H1 (cell line): ENCODE measurements around the gene PHACTR1. TPM values are rescaled to one million over a fixed set of nuclear protein-coding genes. Genes with fewer than 3 reads are reported as not detected.

Experiments used
- CTCF ChIA-PET: fragments of 300-600 bp; sonication (Branson Sonifier 250); formaldehyde crosslinking; loops from one replicate; lab custom pipeline; 2021; ENCODE audit not compliant: partially characterized antibody; lab: Charles Lee
- POLR2A ChIA-PET: fragments of 300-600 bp; sonication (Branson Sonifier 250); formaldehyde crosslinking; loops from one replicate; lab custom pipeline; 2021; ENCODE audit warnings: inconsistent platforms; ENCODE audit not compliant: partially characterized antibody; lab: Charles Lee
- DNase-seq, 2 experiments: peaks; one replicate each; pipeline versions ENCODE4 v3.0.0 to v3.0.0-alpha.2; 2010 to 2022; ENCODE audit warnings: low spot score in 2 of 2, low read depth in 1 of 2, mixed read lengths in 1 of 2
- FAIRE-seq: peaks from 2 replicates; lab custom pipeline; 2011; peaks lifted over from hg19 to GRCh38; lab: Jason Lieb, UNC
- H2AFZ ChIP-seq: 2 replicates; pipeline ENCODE4 v1.8.1; 2012; ENCODE audit warnings: low read length, inconsistent platforms
- H2AK5ac ChIP-seq: 2 replicates; pipeline ENCODE4 v1.6.1; 2013; ENCODE audit warnings: low read depth, low read length
- H2BK120ac ChIP-seq: replicated peaks from 2 replicates; pipeline ENCODE3; 2013; ENCODE audit warnings: low read depth, low read length, inconsistent platforms
- H2BK12ac ChIP-seq: 2 replicates; pipeline ENCODE4 v1.6.1; 2013; ENCODE audit warnings: low read depth, low read length
- H2BK15ac ChIP-seq: 2 replicates; pipeline ENCODE4 v1.6.1; 2013; ENCODE audit warnings: low read length
- H2BK20ac ChIP-seq: 2 replicates; pipeline ENCODE4 v1.6.1; 2013; ENCODE audit warnings: low read length
- H2BK5ac ChIP-seq: 2 replicates; pipeline ENCODE4 v1.6.1; 2013; ENCODE audit warnings: low read depth, low read length
- H3K14ac ChIP-seq: 2 replicates; pipeline ENCODE4 v1.6.1; 2013; ENCODE audit warnings: inconsistent platforms; ENCODE audit not compliant: insufficient read length
- H3K18ac ChIP-seq: 2 replicates; pipeline ENCODE4 v1.6.1; 2013; ENCODE audit warnings: low read length; ENCODE audit errors: extremely low read depth
- H3K23ac ChIP-seq: 2 replicates; pipeline ENCODE4 v1.6.1; 2013; ENCODE audit warnings: inconsistent platforms; ENCODE audit not compliant: insufficient read length
- H3K23me2 ChIP-seq: 2 replicates; pipeline ENCODE4 v1.6.1; 2013; ENCODE audit warnings: low read depth, low read length
- H3K27ac ChIP-seq: 2 replicates; pipeline ENCODE4 v1.6.1; 2011; ENCODE audit warnings: low read depth, low read length, inconsistent platforms
- H3K27me3 ChIP-seq, 4 experiments: replicated peaks in 1 of 4; 1 replicate in 1 of 4; 2 replicates in 3 of 4; pipeline versions ENCODE4 v1.6.1 to v1.8.1; 2011 to 2013; ENCODE audit warnings: low read length in 3 of 4, mild to moderate bottlenecking in 3 of 4, inconsistent platforms in 2 of 4, mixed read lengths in 2 of 4, moderate library complexity in 1 of 4; ENCODE audit not compliant: control insufficient read depth in 3 of 4, insufficient read depth in 3 of 4; ENCODE audit errors: extremely low read depth in 1 of 4
- H3K36me3 ChIP-seq, 4 experiments: 2 replicates each; pipeline versions ENCODE4 v1.6.1 to v1.8.1; 2011 to 2013; ENCODE audit warnings: mild to moderate bottlenecking in 4 of 4, low read length in 3 of 4, moderate library complexity in 2 of 4, control low read depth in 1 of 4, inconsistent platforms in 1 of 4; ENCODE audit not compliant: insufficient read depth in 4 of 4, control insufficient read depth in 2 of 4
- H3K4ac ChIP-seq: replicated peaks from 2 replicates; pipeline ENCODE3; 2013; ENCODE audit warnings: low read length, low read depth, mixed read lengths, inconsistent platforms; ENCODE audit not compliant: insufficient read length
- H3K4me1 ChIP-seq, 4 experiments: replicated peaks in 1 of 4; 1 replicate in 1 of 4; 2 replicates in 3 of 4; pipeline versions ENCODE4 v1.6.1 to v1.8.1; 2011 to 2013; ENCODE audit warnings: low read length in 3 of 4, inconsistent platforms in 2 of 4, mixed read lengths in 1 of 4; ENCODE audit not compliant: insufficient read depth in 4 of 4, control insufficient read depth in 3 of 4
- H3K4me2 ChIP-seq, 2 experiments: 2 replicates each; pipeline versions ENCODE4 v1.6.1 to v1.8.1; 2011 to 2013; ENCODE audit warnings: low read depth in 2 of 2, low read length in 2 of 2, control low read depth in 1 of 2, inconsistent platforms in 1 of 2, mild to moderate bottlenecking in 1 of 2; ENCODE audit not compliant: insufficient read depth in 1 of 2
- H3K4me3 ChIP-seq, 4 experiments: fragments of 200-600, 300-600 bp in 1 of 4; sonication (generic), shearing (Covaris generic), sonication (Bioruptor Twin) in 1 of 4; 2 replicates each; pipeline versions ENCODE4 v1.5.1 to v1.8.1; 2011 to 2016; ENCODE audit warnings: low read length in 4 of 4, low read depth in 3 of 4, control low read depth in 2 of 4, inconsistent platforms in 2 of 4, mild to moderate bottlenecking in 2 of 4, mixed read lengths in 1 of 4, moderate library complexity in 1 of 4; ENCODE audit not compliant: insufficient read depth in 2 of 4; ENCODE audit errors: extremely low read depth in 1 of 4
- H3K56ac ChIP-seq: replicated peaks from 2 replicates; pipeline ENCODE3; 2013; ENCODE audit warnings: low read depth, mild to moderate bottlenecking, mixed read lengths, low read length, inconsistent platforms; ENCODE audit not compliant: insufficient read length
- H3K79me1 ChIP-seq: 2 replicates; pipeline ENCODE4 v1.6.1; 2013; ENCODE audit warnings: low read depth, low read length, control low read depth
- H3K79me2 ChIP-seq, 2 experiments: 2 replicates each; pipeline versions ENCODE4 v1.6.1 to v1.8.1; 2012 to 2013; ENCODE audit warnings: low read length in 2 of 2, mild to moderate bottlenecking in 2 of 2, inconsistent platforms in 1 of 2; ENCODE audit not compliant: insufficient read depth in 2 of 2, control insufficient read depth in 1 of 2
- H3K9ac ChIP-seq, 4 experiments: replicated peaks in 1 of 4; 1 replicate in 1 of 4; 2 replicates in 3 of 4; pipeline versions ENCODE4 v1.6.1 to v1.8.1; 2011 to 2013; ENCODE audit warnings: low read depth in 3 of 4, low read length in 3 of 4, control low read depth in 2 of 4, mild to moderate bottlenecking in 2 of 4, moderate library complexity in 2 of 4, inconsistent platforms in 1 of 4; ENCODE audit errors: extremely low read depth in 1 of 4
- H3K9me3 ChIP-seq, 2 experiments: 2 replicates each; pipeline versions ENCODE4 v1.6.1 to v1.8.1; 2012 to 2013; ENCODE audit warnings: mild to moderate bottlenecking in 2 of 2, moderate library complexity in 2 of 2, control low read depth in 1 of 2, inconsistent platforms in 1 of 2, low read depth in 1 of 2, low read length in 1 of 2, mixed read lengths in 1 of 2; ENCODE audit not compliant: insufficient read depth in 2 of 2
- H4K20me1 ChIP-seq, 2 experiments: replicated peaks in 1 of 2; 2 replicates each; pipeline versions ENCODE3 to v1.8.1; 2011 to 2013; ENCODE audit warnings: inconsistent platforms in 2 of 2, low read length in 2 of 2, mild to moderate bottlenecking in 1 of 2; ENCODE audit not compliant: insufficient read depth in 2 of 2, control insufficient read depth in 1 of 2
- H4K5ac ChIP-seq: 2 replicates; pipeline ENCODE4 v1.6.1; 2013; ENCODE audit warnings: low read length, low read depth, mixed read lengths, inconsistent platforms; ENCODE audit not compliant: insufficient read length
- H4K8ac ChIP-seq: 2 replicates; pipeline ENCODE4 v1.8.0; 2013; ENCODE audit warnings: mild to moderate bottlenecking, moderate library complexity, low read length, inconsistent platforms; ENCODE audit not compliant: insufficient read depth; ENCODE audit errors: extremely low read depth
- H4K91ac ChIP-seq: replicated peaks from 2 replicates; pipeline ENCODE3; 2013; ENCODE audit warnings: low read length, mixed read lengths, inconsistent platforms; ENCODE audit not compliant: insufficient read length
- NANOG ChIP-seq: IDR thresholded peaks from 2 replicates; pipeline ENCODE4 v1.6.1; 2011; ENCODE audit warnings: low read length, low read depth, mild to moderate bottlenecking, inconsistent platforms; ENCODE audit not compliant: insufficient read depth, poor library complexity, severe bottlenecking
- PHF8 ChIP-seq: fragments of 200-600 bp; sonication (generic); conservative IDR thresholded peaks from 2 replicates; pipeline ENCODE4 v1.7.1; 2012; ENCODE audit warnings: low read depth, mild to moderate bottlenecking, inconsistent platforms, low read length, moderate library complexity
- SIN3A ChIP-seq, 2 experiments: IDR thresholded peaks in 1 of 2; conservative IDR thresholded peaks in 1 of 2; 2 replicates each; pipeline ENCODE4 v1.6.1; 2011 to 2012; ENCODE audit warnings: low read length in 2 of 2, improper control_type of control experiment in 1 of 2, low read depth in 1 of 2, mild to moderate bottlenecking in 1 of 2
- WGBS, 2 experiments: shearing (Covaris generic) in 1 of 2; methylation state at CpG; one replicate each; pipeline versions ENCODE4 v1.1.6 to v1.1.7; 2013 to 2015; ENCODE audit warnings: low lambda C conversion rate in 2 of 2, mixed read lengths in 2 of 2, inconsistent platforms in 1 of 2, low coverage in 1 of 2, missing lambda C conversion rate in 1 of 2; ENCODE audit not compliant: insufficient replicate concordance in 2 of 2, insufficient coverage in 1 of 2, insufficient read length in 1 of 2; ENCODE audit errors: extremely low coverage in 1 of 2, missing lambda C conversion rate in 1 of 2; 5-methylcytosine and 5-hydroxymethylcytosine counted together
- polyA plus RNA-seq, 7 experiments: library from polyadenylated mRNA; depleted of rRNA in 3 of 7; stranded (reverse) in 5 of 7; unstranded in 2 of 7; fragments of >200 nt in 5 of 7; fragments of 200-250 nt in 2 of 7; gene quantifications; 1 replicate in 5 of 7; 2 replicates in 1 of 7; 4 replicates in 1 of 7; pipeline versions ENCODE4 v1.2.1 to v1.2.3, GENCODE V29; 2011 to 2013; ENCODE audit warnings: missing spikeins in 2 of 7, mixed read lengths in 2 of 7
- total RNA-seq: library from RNA; stranded (reverse); fragmentation: NEBNext Ultra II Directional; extraction: Animal tissue kit (Norgen Biotek cat#: 25700); gene quantifications from 2 replicates; pipeline ENCODE4 v1.2.1, GENCODE V29; 2021
- TF ChIP-seq, protein P1 (sequence below): IDR thresholded peaks from 2 replicates; pipeline ENCODE4 v1.6.1; 2011; ENCODE audit warnings: low read depth, mild to moderate bottlenecking, low read length; ENCODE audit not compliant: insufficient read depth

PHACTR1 gene
- total and polyA plus RNA-seq, 2 of the 8 experiments (the other 6 are each of a cell fraction or from before 2014, with no cell fraction given), result 3.9 to 17.1 TPM

DNA sequence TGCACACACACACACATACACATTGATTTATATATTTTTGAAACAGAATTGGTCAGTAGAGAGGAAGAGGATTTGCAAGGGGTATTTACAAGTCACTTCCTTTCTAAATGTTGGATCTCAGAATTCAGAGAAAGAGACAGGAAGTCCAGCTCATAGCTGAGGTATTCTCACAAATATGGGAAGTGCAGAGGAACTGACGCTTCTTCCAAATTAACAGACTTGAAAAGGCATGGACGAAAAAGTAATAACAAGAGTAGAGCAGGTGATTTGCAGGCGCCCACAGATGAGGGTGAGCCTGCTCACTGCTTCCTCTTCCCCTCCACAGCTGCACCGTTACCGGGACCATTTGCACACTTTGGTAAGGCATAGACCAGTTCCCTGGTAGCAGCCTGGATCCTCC is 246.4 kb downstream of the PHACTR1 start:
- Histone ChIP-seq H2BK20ac (no peak overlapping the region), H3K36me3 (no peaks in the 10 kb centered on the region), H3K23ac (no peak overlapping the region), H3K9me3 (no peaks in the 10 kb centered on the region), H2AK5ac (no peak overlapping the region), H3K18ac (no peak overlapping the region), H3K79me1 (no peaks in the 10 kb centered on the region), H4K8ac (no peak overlapping the region), H2AFZ (no peak overlapping the region), H2BK120ac (no peak overlapping the region), H2BK12ac (no peak overlapping the region), H3K9ac (no peak overlapping the region), H2BK15ac (no peak overlapping the region), H2BK5ac (no peak overlapping the region), H4K91ac (no peak overlapping the region), H3K79me2 (no peaks in the 10 kb centered on the region), H3K56ac (no peak overlapping the region), H3K27ac (no peak overlapping the region), H4K20me1 (peaks cover 5 to 6% of the 10 kb centered on the region in 2 experiments), H4K5ac (no peak overlapping the region), H3K27me3 (peaks cover 7 to 29% (median 27%) of the 10 kb centered on the region in 4 experiments), H3K4ac (no peak overlapping the region), H3K14ac (no peak overlapping the region), H3K4me2 (no peak overlapping the region), H3K4me1 (peaks cover 0 to 2% (median 2%) of the 10 kb centered on the region in 4 experiments; a peak in 4 of 7 replicates), H3K4me3 (no peak overlapping the region), H3K23me2 (no peaks in the 10 kb centered on the region; the same call in 1 of the 2 replicates)
- FAIRE-seq, result no peak
- POLR2A ChIA-PET, result no interaction called here
- DNase-seq, result no peak
- CTCF ChIA-PET, result interaction anchor here (0.7 to 1.1 kb wide), 2 partner anchors 136 to 301 kb away, joined by 3 read pairs; no protein-coding TSS in a partner anchor
- WGBS, 2 experiments, result 75% methylated on average over 5 of the region's 5 CpGs; no CpG with 5 or more reads in 1 of the 2 experiments
- TF ChIP-seq SIN3A (conservative IDR thresholded peaks at IDR 0.05 in 1 of 2, IDR thresholded peaks at IDR 0.05 in 1 of 2; ENCODE audit: low read depth in 1 of 2, low read length in 2 of 2), result no peak
- TF ChIP-seq, protein P1, sequence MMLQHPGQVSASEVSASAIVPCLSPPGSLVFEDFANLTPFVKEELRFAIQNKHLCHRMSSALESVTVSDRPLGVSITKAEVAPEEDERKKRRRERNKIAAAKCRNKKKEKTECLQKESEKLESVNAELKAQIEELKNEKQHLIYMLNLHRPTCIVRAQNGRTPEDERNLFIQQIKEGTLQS, result no peak
- no peak for TF ChIP-seq NANOG
- no peak for TF ChIP-seq PHF8
